DMS53 treated with DMSO at 0.1 percent for 48 hours (cell line): ENCODE measurements around the gene PM20D2.
"Not testable (repeated sequence)": the region's sequence is repeated elsewhere in the genome, so short reads cannot be mapped to it uniquely, and the experiment has no call there.

Experiments used
- DNase-seq: peaks from one replicate; lab custom pipeline; 2025; ENCODE audit not compliant: unreplicated experiment; lab: John Stamatoyannopoulos, UW

Gene PM20D2, protein sequence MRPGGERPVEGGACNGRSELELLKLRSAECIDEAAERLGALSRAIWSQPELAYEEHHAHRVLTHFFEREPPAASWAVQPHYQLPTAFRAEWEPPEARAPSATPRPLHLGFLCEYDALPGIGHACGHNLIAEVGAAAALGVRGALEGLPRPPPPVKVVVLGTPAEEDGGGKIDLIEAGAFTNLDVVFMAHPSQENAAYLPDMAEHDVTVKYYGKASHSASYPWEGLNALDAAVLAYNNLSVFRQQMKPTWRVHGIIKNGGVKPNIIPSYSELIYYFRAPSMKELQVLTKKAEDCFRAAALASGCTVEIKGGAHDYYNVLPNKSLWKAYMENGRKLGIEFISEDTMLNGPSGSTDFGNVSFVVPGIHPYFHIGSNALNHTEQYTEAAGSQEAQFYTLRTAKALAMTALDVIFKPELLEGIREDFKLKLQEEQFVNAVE

DNA sequence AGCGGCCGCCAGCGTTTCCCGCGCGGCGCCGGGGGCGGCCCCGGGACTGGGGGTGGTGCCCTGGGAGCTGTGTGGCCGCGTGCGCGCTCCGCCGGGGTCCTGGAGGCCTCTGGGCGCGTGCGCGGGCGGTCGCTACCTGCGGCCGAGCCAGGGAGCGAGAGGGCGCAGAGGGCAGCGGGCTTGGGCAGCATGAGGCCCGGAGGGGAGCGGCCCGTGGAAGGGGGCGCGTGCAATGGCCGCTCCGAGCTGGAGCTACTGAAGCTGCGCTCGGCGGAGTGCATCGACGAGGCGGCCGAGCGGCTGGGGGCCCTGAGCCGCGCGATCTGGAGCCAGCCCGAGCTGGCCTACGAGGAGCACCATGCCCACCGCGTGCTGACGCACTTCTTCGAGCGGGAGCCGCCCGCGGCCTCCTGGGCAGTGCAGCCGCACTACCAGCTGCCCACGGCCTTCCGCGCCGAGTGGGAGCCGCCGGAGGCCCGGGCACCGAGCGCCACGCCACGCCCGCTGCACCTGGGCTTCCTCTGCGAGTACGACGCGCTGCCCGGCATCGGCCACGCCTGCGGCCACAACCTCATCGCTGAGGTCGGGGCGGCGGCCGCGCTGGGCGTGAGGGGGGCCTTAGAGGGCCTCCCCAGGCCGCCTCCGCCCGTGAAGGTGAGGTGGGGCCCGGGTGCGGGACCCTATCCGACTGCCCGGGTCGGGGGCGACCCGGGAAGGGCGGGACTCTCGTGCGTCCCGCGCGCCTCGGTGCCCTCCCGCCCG, at the start of gene PM20D2:
TSS of gene PM20D2 (plus strand) at position 100 of the 762 bp plus-strand sequence. CDS start at position 190, 90 bp downstream.
- DNase-seq: peak; percentile 36

DNA sequence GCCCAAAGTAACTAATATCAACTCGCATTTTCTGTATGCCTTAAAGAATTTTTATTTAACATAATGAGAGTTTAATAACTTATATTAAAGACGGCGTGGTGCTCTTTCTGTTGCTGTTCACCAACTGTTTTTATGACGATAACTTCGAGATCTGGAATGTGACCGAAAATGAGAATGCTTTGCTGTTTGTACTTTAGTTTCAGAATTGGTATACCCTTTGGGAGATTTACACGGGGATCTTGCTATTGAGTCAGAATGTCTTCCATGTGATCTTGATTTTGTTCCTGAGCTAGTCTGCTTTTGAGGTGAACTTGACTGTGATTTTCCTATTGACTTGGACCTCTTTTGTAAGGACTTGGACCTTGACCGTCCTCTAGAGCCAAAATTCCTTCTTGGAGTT, 47.4 kb upstream of the PM20D2 start:
- DNase-seq: no peak

GRCh38 chr6:89100114-89100513, 45.7 kb upstream of the PM20D2 start:
- no peak for DNase-seq

DNA sequence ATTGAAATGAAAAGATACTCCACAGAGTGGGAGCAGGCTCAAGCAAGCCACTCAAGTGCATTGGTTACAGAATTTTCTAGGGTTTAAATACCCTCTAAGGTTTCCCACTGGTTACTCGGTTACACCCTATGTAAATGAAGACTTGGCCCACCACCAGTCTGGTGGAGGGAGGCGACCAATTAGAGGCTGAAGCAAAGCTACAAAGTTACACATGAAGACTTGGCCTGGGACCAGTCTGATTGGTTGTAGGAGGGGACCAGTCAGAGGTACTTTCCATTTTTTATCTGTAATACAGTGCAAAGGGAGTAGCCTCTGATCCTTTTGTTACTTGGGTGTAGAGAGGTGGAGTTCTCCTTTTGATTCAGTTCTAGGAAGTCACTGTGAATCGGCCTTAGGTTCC, 35.6 kb upstream of the PM20D2 start:
- DNase-seq: no peak

GRCh38 chr6:89111933-89112332, 33.9 kb upstream of the PM20D2 start:
- no peak for DNase-seq

DNA sequence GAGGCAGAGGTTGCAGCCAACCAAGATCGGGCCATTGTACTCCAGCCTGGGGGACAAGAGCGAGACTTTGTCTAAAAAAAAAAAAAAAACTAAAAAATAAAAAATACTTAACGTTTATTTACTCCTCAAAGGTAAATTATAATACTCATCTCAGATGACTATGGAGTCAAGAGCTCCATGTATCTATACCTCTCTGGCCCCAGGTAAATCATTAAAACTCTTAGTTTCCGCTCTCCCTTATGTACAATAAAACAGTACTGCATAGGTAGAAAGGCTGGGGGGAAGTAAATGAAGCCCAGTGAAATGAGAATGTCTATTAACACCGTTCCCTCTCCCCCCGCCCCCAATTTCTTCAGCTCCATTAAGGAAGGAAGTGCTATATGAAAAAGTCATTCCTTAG, 29.2 kb upstream of the PM20D2 start:
- DNase-seq: no peak

DNA sequence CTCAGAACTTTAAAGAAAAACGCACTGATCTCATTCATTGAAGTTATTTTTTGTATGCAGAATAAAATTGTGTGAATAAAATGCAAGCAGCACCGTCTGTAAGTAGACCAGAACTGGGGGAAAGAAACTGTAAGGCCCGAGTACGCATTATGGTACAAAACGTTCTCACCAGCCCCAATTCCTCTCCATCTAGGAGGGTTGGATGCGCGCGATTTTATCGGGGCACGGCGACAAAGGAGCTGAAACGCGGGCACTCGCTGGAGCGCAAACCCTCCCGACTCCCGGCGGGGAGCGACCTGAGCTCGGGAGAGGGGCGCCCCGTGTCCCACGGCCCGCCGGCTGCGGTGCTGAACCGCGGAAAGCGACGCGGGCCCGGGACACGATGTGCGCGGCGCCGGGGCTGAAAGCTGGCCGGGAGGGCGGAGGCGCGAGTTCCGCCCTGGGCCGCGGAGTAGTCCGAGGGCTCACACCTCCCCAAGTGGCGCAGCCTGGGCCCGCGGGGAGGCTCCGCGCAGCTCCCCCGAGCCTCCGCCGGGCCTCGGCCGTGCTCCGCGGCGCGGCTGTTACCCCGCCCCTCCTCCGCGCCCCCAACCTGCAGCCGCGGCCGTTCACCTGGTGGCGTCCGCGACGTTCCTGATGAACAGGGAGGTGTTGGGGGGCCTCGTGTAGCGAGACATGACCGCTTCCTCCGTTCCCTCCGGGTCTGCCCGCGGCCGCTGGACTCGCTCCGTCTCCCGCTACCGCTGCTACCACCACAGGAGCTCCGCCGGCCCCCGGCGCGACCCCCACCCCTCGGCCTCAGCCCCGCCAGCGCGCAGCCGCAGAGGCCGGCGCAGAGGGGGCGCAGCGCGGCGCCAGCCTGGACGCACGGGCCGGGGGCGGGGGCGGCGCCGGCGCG, 28.4 kb upstream of the PM20D2 start, which contains the start of gene SRSF12:
TSS of gene SRSF12 (minus strand) at position 861 of the 898 bp plus-strand sequence. CDS start at position 677, 184 bp downstream.
- DNase-seq: no peak

GRCh38 chr6:89118931-89119330, 26.9 kb upstream of the PM20D2 start:
- no peak for DNase-seq

- no peak for DNase-seq
These were observed 25.5 kb upstream of the PM20D2 start for GRCh38 chr6:89120371-89120770.

- no peak for DNase-seq
These were observed 23.9 kb upstream of the PM20D2 start for GRCh38 chr6:89121934-89122333.

DNA sequence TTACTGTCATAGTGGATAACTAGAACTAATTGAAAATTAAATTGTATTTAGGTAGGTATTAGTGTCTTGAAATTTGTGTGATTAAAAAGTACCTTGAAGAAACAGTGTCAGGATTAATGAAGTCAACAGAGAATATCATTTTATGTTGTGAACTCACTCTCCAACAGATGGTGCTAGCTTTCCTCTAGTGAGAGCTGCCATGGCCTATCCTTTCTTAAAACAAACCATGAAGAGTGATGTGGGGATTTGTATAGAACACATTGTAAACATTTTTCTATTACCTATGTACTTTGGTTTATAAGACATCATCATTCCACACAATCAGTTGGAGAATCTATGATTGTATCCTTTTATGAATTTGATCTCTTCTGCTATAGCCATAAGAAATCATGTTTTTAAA, 23.2 kb upstream of the PM20D2 start:
- DNase-seq: peak; percentile 65

DNA sequence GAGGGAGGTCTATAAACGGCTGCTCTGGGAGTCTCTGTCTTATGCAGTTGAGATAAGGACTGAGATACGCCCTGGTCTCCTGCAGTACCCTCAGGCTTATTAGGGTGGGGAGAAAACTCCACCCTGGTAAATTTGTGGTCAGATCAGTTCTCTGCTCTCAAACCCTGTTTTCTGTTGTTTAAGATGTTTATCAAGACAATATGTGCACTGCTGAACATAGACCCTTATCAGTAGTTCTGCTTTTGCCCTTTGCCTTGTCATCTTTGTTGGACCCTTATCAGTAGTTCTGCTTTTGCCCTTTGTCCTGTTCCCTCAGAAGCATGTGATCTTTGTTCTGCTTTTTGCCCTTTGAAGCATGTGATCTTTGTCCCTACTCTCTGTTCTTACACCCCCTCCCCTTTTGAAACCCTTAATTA, 17.6 kb upstream of the PM20D2 start:
- not testable (repeated sequence) for DNase-seq

GRCh38 chr6:89131599-89131998, 14.3 kb upstream of the PM20D2 start:
- DNase-seq: no peak

DNA sequence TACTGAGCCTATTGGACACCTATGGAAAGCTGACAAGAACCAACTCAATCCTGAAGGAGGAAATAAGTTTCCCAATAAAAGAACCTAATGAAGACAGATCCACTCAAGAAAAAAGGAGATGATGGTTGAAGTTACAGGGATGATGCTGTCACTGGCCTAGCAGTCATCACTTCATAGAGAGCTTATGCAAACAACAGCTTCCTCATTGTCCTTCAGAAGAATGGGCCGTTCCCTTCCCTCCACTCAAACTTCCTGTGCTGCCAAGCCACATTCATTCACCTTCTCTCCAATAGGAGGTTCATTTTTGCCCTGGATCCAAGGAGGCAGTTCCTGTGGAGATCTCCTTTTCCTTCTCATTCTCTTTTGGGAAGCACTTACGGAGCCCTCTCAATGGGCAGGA, 13.8 kb upstream of the PM20D2 start:
- DNase-seq: peak; percentile 65

GRCh38 chr6:89133981-89134380, 11.9 kb upstream of the PM20D2 start:
- no peak for DNase-seq

DNA sequence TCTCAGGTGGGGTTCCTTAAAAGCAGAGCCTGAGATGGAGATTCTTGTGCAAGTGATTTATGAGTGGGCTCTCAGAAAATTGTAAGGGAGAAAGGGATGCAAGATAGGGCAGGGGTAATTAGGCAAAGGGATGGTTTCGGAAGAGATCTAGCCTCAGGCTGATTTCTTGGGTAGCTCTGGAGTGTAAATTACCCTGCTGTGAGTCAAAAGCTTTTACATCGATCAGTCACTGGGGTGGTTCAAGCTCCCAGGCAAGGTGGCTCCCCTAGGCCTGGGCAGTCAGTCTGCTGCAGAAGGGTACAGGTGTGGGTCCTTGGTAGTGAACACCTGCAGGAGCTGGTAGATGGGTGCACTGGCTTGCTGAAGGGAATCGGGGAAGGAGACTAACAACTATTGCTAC, 11.1 kb upstream of the PM20D2 start:
- DNase-seq: no peak

DNA sequence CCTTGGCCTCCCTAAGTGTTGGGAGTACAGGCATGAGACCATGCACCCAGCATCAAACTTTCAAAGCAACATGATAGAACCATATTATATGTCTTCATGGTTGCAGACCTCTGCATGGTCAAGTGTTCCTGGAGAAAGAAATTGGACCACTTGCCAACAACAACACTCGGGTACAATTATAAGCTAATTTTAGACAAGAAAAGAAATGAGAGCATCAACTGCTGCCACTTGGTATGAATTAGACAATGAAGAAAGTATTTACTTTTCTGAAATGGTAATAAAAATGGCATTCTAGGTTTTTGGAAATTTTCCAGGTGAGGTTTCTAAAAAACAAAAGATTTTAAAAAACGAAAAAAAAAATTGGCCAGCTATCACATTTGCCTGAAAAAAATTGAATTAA, 7.7 kb upstream of the PM20D2 start:
- DNase-seq: no peak

GRCh38 chr6:89139509-89140346, 6.1 kb upstream of the PM20D2 start:
- DNase-seq: no peak

DNA sequence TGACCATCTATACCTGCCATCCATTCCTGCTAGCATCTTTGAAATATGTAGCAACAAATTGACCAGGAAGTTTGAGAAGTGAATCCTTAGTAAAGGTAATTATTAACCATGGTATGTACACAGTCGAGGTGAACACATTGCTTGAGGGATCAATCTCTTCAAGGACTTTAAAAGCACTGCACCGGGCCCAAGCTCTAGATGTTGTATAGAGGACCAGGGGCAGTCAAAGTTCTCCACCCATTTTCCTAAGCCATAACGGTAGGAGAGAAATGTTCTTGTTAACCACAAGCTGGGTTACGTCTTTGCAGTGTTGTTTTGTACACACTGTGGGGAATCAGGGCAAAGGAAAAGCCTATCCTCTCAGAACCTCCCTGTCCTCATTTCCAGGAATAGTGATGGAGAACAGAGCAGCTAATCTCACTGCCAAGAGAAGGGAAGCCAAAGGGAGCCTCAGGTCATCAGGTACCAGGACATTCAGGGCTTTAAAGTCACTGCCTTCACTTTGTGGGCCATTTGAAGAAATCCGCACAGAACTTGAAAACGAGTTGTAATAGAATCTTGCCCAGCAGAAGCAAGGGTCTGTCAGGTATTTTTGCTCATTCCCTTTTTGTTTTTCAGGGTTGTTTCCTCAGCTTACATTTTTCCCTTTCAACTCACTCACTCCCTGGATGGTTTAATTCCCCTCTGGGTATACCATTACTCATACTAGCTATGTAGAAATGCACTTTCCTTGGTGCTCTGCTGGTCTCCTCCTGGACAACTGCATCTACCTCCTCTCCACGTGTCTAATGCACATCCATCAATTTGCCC, 5.3 kb upstream of the PM20D2 start:
- DNase-seq: peak; percentile 60
